MCF 10A (cell line): Measurements from ENCODE around the gene UNC50. TPM values are rescaled to one million over a fixed set of nuclear protein-coding genes. Genes with fewer than 3 reads are reported as not detected.
A peak's percentile ranks its signal among the peaks of the same experiment; 100 is the strongest.

Source experiments
- BruUV-seq: library from RNA; stranded (reverse); fragments of 400-500 nt; replicated peaks from 2 replicates; lab custom pipeline; 2021; lab: Mats Ljungman, UMichigan
- CTCF ChIA-PET: fragments of 300-600 bp; sonication (Branson Sonifier 250); formaldehyde crosslinking; extraction: SDS; loops from one replicate; lab custom pipeline; 2021; ENCODE audit warnings: antibody characterized with exemption, inconsistent platforms; lab: Yijun Ruan, JAX
- POLR2A ChIA-PET: fragments of 300-600, 350-650 bp; sonication (Branson Sonifier 250); formaldehyde crosslinking; extraction: SDS; loops from one replicate; lab custom pipeline; 2020; ENCODE audit warnings: antibody characterized with exemption, inconsistent platforms; lab: Yijun Ruan, JAX
- DNase-seq: peaks from one replicate; pipeline ENCODE4 v3.0.0-alpha.2; 2018; ENCODE audit not compliant: unreplicated experiment
- H3K27ac Mint-ChIP-seq: one replicate; pipeline ENCODE4 v1.8.0; 2022; ENCODE audit warnings: mild to moderate bottlenecking, low read depth, mixed read lengths; ENCODE audit not compliant: unreplicated experiment
- H3K27me3 Mint-ChIP-seq: one replicate; pipeline ENCODE4 v1.8.0; 2022; ENCODE audit warnings: mixed read lengths; ENCODE audit not compliant: insufficient read depth, unreplicated experiment
- H3K36me3 Mint-ChIP-seq: one replicate; pipeline ENCODE4 v1.8.0; 2022; ENCODE audit warnings: mild to moderate bottlenecking, moderate library complexity, mixed read lengths; ENCODE audit not compliant: insufficient read depth, unreplicated experiment
- H3K4me1 Mint-ChIP-seq: one replicate; pipeline ENCODE4 v1.8.0; 2022; ENCODE audit warnings: mixed read lengths; ENCODE audit not compliant: insufficient read depth, unreplicated experiment
- H3K4me3 Mint-ChIP-seq: one replicate; pipeline ENCODE4 v1.8.0; 2022; ENCODE audit warnings: mild to moderate bottlenecking, moderate library complexity, mixed read lengths; ENCODE audit not compliant: unreplicated experiment
- H3K9me3 Mint-ChIP-seq: one replicate; pipeline ENCODE4 v1.8.0; 2022; ENCODE audit warnings: mixed read lengths; ENCODE audit not compliant: unreplicated experiment
- CTCF ChIP-seq: fragments of 200-600 bp; IDR thresholded peaks from one replicate; pipeline ENCODE4 v1.8.0; 2022; ENCODE audit warnings: antibody characterized with exemption, mild to moderate bottlenecking; ENCODE audit not compliant: unreplicated experiment
- intact Hi-C: fragments of 100-400 bp; cut with micrococcal nuclease; formaldehyde crosslinking; loops from 2 replicates; pipeline ENCODE4 v1.14.1; 2022
- total RNA-seq: library from RNA; stranded (reverse); gene quantifications from 2 replicates; pipeline ENCODE4 v1.2.3, GENCODE V29; 2022

The UNC50 gene
- total RNA-seq, 1 experiment from 2014 or later = 36.9 TPM

GRCh38 chr2:98663511-98664090 is 55.2 kb downstream of the UNC50 start:
- Mint-ChIP-seq H3K27me3 (no peaks in the 10 kb centered on the region), H3K4me3 (no peak overlapping the region), H3K9me3 (peaks cover 10% of the 10 kb centered on the region), H3K36me3 (no peaks in the 10 kb centered on the region), H3K4me1 (peaks cover 6% of the 10 kb centered on the region), H3K27ac (peak overlapping the region; percentile 76)
- TF ChIP-seq CTCF = no peak
- CTCF ChIA-PET = interaction anchor here (0.7 to 1.4 kb wide), 4 partner anchors 13 to 1285 kb away, joined by 3 read pairs; partner anchors contain the start of gene CRACDL
- intact Hi-C loops = no loop called here
- no TSS peak for BruUV-seq
- POLR2A ChIA-PET = interaction anchor here (0.8 to 1.5 kb wide), 4 partner anchors 10 to 204 kb away, joined by 3 to 9 read pairs (median 4); partner anchors contain the start of gene MGAT4A
- DNase-seq = no peak

- BruUV-seq = no TSS peak
- TF ChIP-seq CTCF = no peak
- peak overlapping the region; percentile 16 for H3K4me3 Mint-ChIP-seq
- H3K36me3 Mint-ChIP-seq = no peaks in the 10 kb centered on the region
- ChIA-PET POLR2A (interaction anchor here (0.6 to 1.5 kb wide), 5 partner anchors 10 to 203 kb away, joined by 3 to 9 read pairs (median 4); partner anchors contain the start of gene MGAT4A), CTCF (interaction anchor here (0.7 to 1.4 kb wide), 4 partner anchors 14 to 1284 kb away, joined by 3 read pairs; partner anchors contain the start of gene CRACDL)
- peaks cover 6% of the 10 kb centered on the region for H3K4me1 Mint-ChIP-seq
- no peaks in the 10 kb centered on the region for H3K27me3 Mint-ChIP-seq
- peaks cover 10% of the 10 kb centered on the region for H3K9me3 Mint-ChIP-seq
- intact Hi-C loops = no loop called here
- H3K27ac Mint-ChIP-seq = peak overlapping the region; percentile 76
- peak; percentile 82 for DNase-seq
Observed at GRCh38 chr2:98664323-98664722, 55.9 kb downstream of the UNC50 start.

GRCh38 chr2:98665677-98666076 is 57.3 kb downstream of the UNC50 start:
- H3K4me3 Mint-ChIP-seq = no peak overlapping the region
- peaks cover 6% of the 10 kb centered on the region for H3K4me1 Mint-ChIP-seq
- no peaks in the 10 kb centered on the region for H3K27me3 Mint-ChIP-seq
- ChIA-PET CTCF (no interaction called here), POLR2A (interaction anchor here (0.5 kb wide), 1 partner anchor 398 kb away, joined by 3 read pairs; no protein-coding TSS in a partner anchor)
- DNase-seq = no peak
- no peak overlapping the region for H3K27ac Mint-ChIP-seq
- H3K9me3 Mint-ChIP-seq = peaks cover 2% of the 10 kb centered on the region
- no peaks in the 10 kb centered on the region for H3K36me3 Mint-ChIP-seq
- intact Hi-C loops = no loop called here
- no TSS peak for BruUV-seq
- TF ChIP-seq CTCF = no peak

Other genes with a start within 250 kb of the UNC50 start
- 20.8 and 21.5 TPM in 2 replicates for gene INPP4A, start 163.7 kb upstream of the UNC50 start, total RNA-seq
- 22.8 and 29.6 TPM in 2 replicates for gene COA5, start 77 bp upstream of the UNC50 start, total RNA-seq
- 3.7 and 4.6 TPM in 2 replicates for gene MGAT4A, start 122.5 kb downstream of the UNC50 start, total RNA-seq